ENCODE measurements around the gene PRDM8.
A peak's percentile ranks its signal among the peaks of the same experiment; 100 is the strongest.

The PRDM8 gene

GRCh38 chr4:80202190-80202711, 4.9 kb downstream of the PRDM8 start:
- peak; percentile 78 for DNase-seq

DNA sequence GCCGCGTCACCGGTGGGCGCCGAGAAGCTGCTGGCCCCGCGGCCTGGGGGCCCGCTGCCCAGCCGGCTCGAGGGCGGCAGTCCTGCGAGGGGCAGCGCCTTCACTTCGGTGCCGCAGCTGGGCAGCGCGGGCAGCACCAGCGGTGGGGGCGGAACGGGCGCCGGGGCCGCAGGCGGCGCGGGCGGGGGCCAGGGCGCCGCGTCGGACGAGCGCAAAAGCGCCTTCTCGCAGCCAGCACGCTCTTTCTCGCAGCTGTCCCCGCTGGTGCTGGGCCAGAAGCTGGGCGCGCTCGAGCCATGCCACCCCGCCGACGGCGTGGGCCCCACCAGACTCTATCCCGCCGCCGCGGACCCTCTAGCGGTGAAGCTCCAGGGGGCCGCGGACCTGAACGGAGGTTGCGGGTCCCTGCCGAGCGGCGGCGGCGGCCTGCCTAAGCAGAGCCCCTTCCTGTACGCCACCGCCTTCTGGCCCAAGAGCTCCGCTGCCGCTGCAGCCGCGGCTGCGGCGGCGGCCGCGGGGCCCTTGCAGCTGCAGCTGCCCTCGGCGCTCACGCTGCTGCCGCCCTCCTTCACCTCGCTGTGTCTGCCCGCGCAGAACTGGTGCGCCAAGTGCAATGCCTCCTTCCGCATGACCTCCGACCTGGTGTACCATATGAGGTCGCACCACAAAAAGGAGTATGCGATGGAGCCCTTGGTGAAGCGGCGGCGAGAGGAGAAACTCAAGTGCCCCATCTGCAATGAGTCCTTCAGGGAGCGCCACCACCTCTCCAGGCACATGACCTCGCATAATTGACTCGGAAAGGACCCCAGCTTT, 5.6 kb downstream of the PRDM8 start:
- peak; percentile 62 for DNase-seq

GRCh38 chr4:80204433-80205011, 7.2 kb downstream of the PRDM8 start:
- no peak for DNase-seq

DNA sequence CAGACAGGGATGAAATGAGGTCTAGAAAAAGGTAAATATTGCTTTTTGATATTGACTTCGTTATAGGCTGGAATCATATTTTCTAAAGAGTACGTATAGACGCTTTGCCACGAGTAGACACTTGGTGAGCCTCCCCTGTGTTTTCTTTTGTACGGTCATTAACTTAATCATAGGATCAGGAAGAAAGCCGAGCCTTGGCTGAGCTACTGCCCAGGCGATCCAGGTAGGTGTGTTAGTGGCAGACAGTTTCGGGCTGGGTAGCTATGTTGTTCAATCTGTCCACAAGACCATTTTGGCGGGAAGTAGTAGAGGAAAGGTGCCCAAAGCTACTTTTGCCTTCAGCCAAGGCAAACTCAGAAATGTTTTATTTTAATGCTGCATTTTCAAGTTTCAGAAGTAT, 8.8 kb downstream of the PRDM8 start:
- no peak for DNase-seq

DNA sequence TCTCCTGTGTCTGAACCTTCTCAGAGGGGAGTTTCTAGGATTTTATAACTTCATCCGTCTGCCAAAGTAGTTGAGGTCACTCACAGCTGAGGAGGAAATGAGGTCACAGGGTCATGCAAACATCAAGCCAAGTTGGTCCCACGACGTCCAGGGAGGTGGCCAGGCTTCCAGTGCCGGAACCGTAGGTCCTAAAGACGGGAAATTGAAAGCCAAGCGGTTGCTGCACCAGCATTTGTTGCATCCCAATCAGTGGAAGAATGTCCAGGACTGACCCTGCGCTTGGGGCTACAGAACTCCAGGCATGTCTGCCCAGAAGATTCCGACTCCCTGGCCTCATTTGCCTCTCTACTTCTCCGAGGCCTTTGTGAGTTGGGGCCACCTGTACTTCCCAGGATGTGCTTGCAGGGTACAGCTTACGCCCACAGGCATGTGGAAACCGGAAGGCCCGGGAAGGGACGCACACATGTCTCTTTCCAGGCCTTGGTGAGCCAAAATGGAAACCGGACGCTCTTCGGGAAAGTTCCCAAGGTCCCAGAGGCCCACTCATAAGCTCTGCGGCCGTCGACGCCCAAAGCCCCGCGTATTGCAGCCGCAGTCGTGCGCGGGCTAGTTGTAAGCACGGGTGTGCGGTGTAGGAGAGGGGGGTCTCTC, 9.3 kb downstream of the PRDM8 start:
- no peak for DNase-seq

- DNase-seq, result no peak
These were observed 9.9 kb downstream of the PRDM8 start for GRCh38 chr4:80207172-80207583.

DNA sequence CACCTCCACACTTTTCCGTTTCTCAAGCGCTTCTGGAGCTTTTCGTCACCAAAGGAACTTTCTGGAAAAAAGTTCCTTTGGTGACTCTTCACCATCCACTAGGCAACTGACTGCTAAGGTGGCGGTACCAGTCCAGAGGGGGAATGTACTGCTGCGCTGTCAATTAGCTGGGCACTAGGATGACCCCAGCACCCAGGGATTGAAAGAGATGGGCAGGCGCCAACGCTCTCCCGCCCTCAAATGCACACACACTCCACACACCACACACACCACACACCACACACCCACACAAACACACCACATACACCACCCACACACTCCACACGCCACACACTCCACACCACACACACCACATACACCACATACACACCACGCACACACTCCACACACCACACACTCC, 10.4 kb downstream of the PRDM8 start:
- DNase-seq, result no peak

DNA sequence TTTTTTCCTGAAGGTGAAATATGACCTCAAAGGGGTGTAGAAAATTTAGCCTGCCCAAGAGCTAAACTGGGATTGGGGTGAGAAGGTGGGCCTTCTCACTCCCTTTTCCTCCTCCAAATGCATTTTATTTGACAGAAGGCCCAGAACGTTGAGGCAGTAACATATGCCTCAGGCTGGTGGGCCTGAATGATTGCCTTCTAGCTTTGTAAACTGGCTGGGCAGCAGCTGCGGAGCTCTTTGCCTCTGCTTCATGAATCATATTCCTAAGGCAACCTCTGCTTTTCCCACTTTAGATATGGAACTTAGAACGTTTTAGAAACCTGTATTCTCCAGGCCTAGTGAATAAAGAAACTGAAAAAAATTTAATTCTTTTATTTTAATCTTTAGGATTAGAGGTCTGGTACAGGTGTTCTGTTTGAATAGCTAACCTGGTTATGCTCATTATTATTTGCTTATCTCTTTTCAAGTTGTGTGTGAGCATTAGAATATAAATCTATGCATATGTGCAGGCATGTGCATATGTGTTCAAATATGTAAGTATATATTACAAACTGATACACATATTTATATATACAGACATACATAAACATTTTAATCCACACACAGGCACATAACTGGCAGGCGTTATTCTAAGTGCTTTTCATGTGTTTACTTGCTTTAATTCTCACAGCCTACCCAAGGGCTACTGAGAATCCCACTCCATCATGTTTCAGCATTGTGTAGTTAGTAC, 11.5 kb downstream of the PRDM8 start:
- DNase-seq, result no peak

- DNase-seq, result no peak
These were observed 12.0 kb downstream of the PRDM8 start for GRCh38 chr4:80209340-80209701.

DNA sequence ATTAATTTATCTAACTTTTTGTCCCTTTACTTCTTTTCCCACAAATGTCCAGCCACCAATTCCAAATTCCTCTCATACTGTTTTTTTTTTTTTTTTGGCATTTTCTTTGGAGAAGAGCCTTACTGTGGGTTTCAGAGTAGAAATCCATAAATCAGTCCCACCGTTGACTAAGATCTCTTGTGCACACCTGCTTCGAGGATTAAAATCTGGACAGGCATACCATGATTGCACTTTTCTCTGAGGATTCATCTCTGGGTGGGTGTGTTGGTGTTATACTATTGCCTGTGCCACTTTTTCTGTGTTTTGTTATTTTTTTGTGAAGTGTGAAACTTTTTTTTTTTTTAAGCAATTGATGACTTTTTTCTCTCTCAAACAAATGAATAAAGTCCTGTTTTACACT, 13.2 kb downstream of the PRDM8 start:
- DNase-seq, result no peak

DNA sequence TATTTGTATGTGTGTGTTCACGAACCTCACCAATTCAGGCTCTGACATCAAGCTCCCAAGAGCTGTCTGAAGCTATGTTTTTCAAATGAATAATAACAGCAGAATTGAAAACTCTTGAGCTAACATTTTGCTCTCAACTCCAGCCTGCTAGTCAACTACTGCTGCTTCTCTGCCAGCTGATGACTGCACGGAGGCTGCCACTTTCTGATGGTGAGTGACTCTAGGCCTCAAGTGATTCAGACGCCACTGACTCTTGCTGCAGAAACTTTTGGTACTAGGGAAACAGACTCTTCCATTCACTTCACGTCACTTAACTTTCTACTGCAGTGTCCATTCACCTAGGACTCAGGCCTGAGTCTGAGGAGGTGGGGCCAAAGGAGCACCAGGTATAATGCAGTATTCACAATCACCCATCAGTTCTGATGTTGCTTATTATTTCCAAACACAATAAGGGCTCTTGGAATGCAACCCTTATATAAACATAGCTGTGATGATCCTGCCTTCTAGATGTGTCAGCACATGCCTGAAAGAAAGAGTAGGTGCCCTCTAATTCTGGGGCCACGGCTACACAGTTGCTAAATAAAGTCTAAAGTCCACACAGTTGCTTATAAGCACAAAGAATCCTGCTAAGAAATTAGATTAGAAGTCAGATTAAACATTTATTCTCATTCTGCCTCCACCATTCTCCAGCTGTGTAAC, 16.0 kb downstream of the PRDM8 start:
- no peak for DNase-seq

- no peak for DNase-seq
These were observed 18.2 kb downstream of the PRDM8 start for GRCh38 chr4:80215449-80216052.

DNA sequence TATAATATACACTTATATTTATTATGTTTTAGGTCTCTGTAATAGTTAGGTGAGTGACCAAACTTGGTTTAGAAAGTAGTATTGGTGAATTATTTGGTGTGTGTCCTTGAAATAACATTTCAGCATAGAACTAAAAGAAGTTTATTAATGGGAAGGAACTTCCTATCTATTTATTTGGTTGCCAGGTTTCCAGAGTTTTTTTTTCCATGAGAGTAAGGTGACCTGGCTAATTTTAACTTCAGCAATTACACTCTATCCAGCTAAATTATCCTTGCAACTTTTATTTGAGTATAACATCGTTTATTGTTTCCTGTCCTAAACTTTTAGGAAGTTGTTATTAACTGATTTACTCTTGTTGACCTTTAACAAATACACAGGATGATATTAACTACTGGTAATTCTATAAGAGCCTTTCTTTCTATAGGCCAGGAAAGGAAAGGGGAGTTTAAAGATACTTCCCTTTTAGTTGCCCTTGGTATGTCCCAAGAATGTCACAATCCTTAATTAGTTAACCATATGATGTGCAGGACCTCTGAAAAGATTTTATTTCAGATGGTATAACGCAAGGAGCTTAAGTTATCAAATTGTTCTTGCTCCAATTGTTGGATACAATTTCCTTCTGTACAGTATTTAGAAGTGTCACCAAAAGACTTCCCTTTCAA, 18.9 kb downstream of the PRDM8 start:
- no peak for DNase-seq

- DNase-seq, result no peak
These were observed 22.2 kb downstream of the PRDM8 start for GRCh38 chr4:80219301-80220025.

DNA sequence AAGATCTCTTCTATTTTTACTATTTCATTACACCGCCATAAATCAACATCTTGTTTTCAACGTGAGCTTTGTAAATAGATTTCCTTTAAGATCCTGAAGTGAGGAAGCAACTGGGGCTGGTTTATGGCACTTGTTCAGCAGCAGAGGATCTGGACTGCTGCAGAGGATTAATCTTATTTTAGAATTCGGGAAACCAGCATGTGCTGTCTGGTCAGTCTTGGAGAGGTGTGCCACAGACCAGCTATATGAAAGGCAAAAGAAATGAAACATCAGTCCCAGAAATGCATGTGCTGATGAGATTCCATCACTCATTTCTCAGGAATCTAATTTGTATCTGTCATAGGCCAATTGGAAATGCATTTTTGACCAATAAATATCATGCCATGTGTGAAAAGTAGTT, 23.4 kb downstream of the PRDM8 start:
- no peak for DNase-seq

DNA sequence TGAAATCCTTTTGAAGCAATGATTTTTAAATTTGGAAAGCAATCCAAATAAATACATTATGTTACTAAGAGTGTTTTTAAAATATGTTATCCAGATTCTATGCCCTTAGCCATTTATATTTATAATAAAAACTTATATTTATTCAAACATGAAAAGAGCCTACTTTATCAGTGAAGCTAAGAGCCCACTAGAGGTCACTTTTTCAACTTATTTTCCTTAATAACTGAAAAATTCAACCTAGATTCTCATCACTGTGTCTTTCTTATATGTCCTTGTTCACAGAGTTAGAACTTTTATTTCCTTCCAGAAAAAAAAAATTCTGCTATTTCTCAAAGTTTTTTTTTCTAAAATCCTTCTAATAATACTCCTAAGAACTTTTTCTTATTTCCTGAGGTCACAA, 23.9 kb downstream of the PRDM8 start:
- DNase-seq, result no peak

GRCh38 chr4:80225595-80225994, 28.3 kb downstream of the PRDM8 start:
- DNase-seq, result no peak

DNA sequence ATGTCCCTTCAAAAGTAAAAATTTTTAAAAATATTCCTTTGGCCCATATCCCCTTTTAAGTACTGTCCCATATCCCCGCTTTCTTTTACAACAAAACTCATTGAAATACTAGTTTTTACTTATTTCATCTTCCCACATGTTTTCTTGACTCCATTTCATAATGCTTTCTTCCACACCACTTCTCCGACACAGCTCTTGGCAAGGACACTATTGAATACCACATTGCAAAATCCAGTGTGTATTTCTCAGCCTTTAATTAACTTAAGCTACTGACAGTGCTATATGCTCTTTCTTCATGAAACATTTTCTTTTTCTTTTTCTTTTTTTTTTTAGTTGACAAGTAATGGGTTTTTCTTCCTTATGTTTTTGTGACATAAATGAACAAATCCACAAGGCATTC, 28.8 kb downstream of the PRDM8 start:
- no peak for DNase-seq

DNA sequence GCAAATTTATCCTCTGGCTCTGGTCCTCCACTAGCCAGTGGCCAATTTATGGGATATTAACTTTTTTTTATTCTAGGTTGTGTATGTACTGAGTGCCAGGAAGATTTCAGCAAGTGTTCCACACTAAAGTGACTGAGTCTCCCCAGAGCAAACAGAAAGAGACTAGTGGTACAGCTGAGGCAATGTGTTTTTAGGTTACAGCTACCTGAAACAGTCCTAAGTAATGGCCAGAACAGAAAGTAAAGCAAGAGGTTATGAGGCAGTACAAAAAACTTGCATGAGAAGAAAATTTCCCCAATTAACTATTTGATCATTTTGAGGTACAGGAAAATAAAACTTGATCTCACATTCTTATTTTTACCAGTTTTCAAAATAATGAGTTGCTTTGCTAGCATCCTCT, 31.2 kb downstream of the PRDM8 start:
- no peak for DNase-seq

- no peak for DNase-seq
These were observed 31.8 kb downstream of the PRDM8 start for GRCh38 chr4:80229128-80229527.

DNA sequence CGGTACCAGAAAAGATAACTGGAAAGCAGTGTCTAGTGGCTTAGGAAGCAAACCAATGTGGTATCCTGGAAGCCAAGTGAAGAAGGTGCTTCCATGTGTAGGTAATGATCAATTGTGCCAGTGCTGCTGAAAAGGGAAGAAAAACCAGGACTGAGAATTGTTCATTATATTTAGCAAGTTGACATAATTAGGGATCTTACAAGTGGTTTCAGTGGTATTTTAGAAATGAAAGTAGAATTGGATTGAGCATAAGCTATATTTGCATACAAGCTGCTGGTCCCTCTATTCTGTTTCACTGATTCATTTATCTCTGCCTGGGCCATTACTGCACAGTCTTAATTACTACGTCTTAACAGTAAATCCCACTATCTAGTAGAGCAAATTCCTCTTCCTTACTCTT, 32.3 kb downstream of the PRDM8 start:
- no peak for DNase-seq
